Epithelial cell of esophagus (primary cell): ENCODE results near the gene PKIG.

ENCODE experiments used
- DNase-seq: peaks from one replicate; pipeline ENCODE4 v3.0.0; 2010; ENCODE audit warnings: low read depth
- H3K4me3 ChIP-seq: 2 replicates; pipeline ENCODE4 v1.5.1; 2011; ENCODE audit warnings: mild to moderate bottlenecking, low read length, control low read depth
- CTCF ChIP-seq: IDR thresholded peaks from 2 replicates; pipeline ENCODE4 v1.5.1; 2011; ENCODE audit warnings: low read depth, mild to moderate bottlenecking, low read length, control low read depth, inconsistent platforms; ENCODE audit not compliant: insufficient read depth; ENCODE audit errors: missing control alignments

The PKIG gene

GRCh38 chr20:44600301-44600700 lies 17.9 kb downstream of the PKIG start:
- no peak for TF ChIP-seq CTCF
- no peak for DNase-seq
- H3K4me3 ChIP-seq: no peak overlapping the region

- TF ChIP-seq CTCF: no peak
- DNase-seq: no peak
- H3K4me3 ChIP-seq: no peak overlapping the region
These were observed 18.4 kb downstream of the PKIG start for GRCh38 chr20:44600758-44601201.

- no peak for DNase-seq
- no peak overlapping the region for H3K4me3 ChIP-seq
- no peak for TF ChIP-seq CTCF
These were observed 18.9 kb downstream of the PKIG start for GRCh38 chr20:44601236-44601671.

GRCh38 chr20:44601801-44602204 lies 19.4 kb downstream of the PKIG start:
- no peak for DNase-seq
- no peak for TF ChIP-seq CTCF
- H3K4me3 ChIP-seq: no peak overlapping the region

GRCh38 chr20:44603327-44603726 lies 20.9 kb downstream of the PKIG start:
- DNase-seq: no peak
- no peak for TF ChIP-seq CTCF
- H3K4me3 ChIP-seq: no peak overlapping the region

GRCh38 chr20:44606725-44607441 lies 24.5 kb downstream of the PKIG start:
- DNase-seq: no peak
- H3K4me3 ChIP-seq: no peak overlapping the region
- TF ChIP-seq CTCF: no peak

- DNase-seq: no peak
- no peak overlapping the region for H3K4me3 ChIP-seq
- no peak for TF ChIP-seq CTCF
These were observed 26.7 kb downstream of the PKIG start for GRCh38 chr20:44609006-44609515.
